GM10266 (cell line): ENCODE data around the gene HIPK1.

Source experiments
- DNase-seq: peaks from one replicate; pipeline ENCODE4 v3.0.0; 2012; ENCODE audit errors: extremely low spot score
- TF ChIP-seq, protein P1 (sequence below): IDR thresholded peaks from 2 replicates; pipeline ENCODE4 v1.5.1; 2012; ENCODE audit warnings: mild to moderate bottlenecking, low read depth; ENCODE audit not compliant: control insufficient read depth, insufficient read depth; ENCODE audit errors: missing control alignments

Gene HIPK1

DNA sequence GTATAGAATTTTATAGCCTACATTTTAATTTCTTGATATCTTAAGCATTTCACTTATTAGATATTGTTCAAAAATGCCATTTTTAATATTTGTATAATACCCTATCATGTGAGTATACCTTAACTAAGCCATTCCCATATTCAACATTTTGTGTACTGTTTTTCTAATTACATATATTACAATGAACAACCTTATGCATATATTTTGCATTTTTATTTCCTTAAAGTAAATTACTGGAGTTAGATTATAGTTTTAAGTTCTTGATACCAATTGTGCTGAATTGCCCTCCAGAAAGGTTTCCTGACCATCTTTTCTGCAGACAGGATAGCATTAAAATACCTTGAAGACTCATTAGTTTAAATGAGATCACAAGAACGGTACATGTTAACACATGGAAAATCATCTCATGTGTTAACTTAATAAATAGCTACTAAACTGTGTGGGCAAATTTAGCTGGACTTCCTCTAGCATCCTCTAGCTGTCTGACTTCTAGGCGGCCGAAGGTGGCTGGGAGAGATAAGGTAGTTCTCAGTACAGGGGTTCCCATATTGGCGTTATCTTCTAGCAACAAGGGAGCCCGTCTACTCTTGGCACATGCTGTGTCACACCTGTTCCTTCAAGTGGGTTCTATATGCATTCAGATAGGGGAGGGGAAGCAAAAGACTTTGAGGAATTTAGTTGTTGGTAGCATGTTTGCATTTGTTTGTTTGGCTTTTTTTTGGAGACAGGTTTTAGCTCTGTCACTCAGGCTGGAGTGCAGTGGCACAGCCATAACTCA is 15.0 kb upstream of the HIPK1 start:
- DNase-seq = no peak

GRCh38 chr1:113916974-113917373 is 12.2 kb upstream of the HIPK1 start:
- TF ChIP-seq, protein P1, sequence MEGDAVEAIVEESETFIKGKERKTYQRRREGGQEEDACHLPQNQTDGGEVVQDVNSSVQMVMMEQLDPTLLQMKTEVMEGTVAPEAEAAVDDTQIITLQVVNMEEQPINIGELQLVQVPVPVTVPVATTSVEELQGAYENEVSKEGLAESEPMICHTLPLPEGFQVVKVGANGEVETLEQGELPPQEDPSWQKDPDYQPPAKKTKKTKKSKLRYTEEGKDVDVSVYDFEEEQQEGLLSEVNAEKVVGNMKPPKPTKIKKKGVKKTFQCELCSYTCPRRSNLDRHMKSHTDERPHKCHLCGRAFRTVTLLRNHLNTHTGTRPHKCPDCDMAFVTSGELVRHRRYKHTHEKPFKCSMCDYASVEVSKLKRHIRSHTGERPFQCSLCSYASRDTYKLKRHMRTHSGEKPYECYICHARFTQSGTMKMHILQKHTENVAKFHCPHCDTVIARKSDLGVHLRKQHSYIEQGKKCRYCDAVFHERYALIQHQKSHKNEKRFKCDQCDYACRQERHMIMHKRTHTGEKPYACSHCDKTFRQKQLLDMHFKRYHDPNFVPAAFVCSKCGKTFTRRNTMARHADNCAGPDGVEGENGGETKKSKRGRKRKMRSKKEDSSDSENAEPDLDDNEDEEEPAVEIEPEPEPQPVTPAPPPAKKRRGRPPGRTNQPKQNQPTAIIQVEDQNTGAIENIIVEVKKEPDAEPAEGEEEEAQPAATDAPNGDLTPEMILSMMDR = no peak
- DNase-seq = no peak

More for the DNA sequence above, 15.0 kb upstream of the HIPK1 start:
- TF ChIP-seq, protein P1 = no peak

DNA sequence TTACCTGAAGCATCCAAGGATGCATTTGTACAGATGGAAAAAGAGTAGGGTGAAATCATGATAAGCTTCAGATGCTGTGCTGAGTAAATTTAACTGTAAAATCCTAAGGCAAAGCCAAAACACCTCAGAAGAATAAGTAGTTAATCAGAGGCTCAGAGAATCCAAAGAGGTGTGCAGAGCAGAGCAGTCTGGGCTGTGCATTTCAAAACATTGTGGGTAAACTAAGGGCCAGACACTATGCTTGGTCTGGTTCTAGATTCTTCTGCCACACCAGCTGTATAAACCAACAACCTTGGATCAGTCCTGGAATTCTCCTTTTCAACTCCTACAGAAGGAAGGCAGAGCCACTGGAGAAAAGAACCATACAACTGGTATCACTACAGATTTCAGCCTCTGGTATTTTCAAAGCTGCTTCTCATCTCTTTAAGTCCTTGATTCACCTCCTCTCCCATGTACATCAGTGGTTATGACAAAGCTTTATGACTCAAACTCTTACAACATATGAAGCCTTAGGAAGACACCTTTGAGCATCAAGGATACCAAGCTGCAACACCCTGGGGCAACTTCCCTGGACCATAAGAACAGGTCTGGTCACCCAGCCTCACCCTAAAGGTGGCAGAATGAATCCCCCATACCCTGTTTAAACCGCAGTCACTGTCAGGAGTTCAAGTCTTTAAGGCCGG is 11.6 kb upstream of the HIPK1 start:
- DNase-seq = no peak
- TF ChIP-seq, protein P1 = no peak

DNA sequence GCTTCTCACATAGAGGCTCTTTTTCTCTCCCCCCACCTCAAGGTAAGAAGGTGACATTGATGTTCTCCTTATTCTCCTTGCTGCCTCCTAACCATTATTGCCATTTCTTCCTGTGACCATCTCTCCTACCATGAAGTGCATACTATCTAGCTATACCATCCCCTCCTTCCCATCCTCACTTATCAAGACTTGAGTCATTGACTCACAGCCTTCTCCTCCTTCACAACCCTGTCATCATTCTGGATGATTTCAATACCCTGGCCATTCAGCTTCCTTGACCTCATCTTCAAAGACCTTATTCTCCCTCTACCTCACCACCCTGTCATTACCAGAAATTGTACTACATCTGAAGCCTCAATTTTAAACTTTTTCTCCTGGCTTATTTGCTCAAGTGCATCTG is 10.9 kb upstream of the HIPK1 start:
- DNase-seq = no peak
- TF ChIP-seq, protein P1 = no peak

DNA sequence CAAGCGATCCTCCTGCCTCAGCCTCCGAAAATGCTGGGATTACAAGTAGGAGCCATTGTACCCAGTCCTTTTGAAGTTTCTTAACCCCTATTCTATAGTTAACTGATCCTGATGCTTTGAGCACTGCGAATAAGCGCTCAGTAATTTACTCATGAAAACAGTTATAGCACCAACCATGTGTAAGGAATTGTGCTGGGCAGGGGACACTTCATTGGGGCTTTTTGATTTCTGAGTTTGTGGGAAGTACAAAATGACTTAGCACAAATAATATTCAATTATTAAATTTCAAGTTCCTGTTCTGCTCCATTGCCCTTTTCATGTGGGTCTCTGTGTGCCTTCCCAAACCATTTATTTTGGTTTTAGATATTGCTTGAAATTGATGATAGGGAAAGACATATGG is 6.2 kb upstream of the HIPK1 start:
- DNase-seq = no peak
- TF ChIP-seq, protein P1 = no peak

- DNase-seq = no peak
- TF ChIP-seq, protein P1 = no peak
Measured at GRCh38 chr1:113924473-113924872, 4.7 kb upstream of the HIPK1 start.

DNA sequence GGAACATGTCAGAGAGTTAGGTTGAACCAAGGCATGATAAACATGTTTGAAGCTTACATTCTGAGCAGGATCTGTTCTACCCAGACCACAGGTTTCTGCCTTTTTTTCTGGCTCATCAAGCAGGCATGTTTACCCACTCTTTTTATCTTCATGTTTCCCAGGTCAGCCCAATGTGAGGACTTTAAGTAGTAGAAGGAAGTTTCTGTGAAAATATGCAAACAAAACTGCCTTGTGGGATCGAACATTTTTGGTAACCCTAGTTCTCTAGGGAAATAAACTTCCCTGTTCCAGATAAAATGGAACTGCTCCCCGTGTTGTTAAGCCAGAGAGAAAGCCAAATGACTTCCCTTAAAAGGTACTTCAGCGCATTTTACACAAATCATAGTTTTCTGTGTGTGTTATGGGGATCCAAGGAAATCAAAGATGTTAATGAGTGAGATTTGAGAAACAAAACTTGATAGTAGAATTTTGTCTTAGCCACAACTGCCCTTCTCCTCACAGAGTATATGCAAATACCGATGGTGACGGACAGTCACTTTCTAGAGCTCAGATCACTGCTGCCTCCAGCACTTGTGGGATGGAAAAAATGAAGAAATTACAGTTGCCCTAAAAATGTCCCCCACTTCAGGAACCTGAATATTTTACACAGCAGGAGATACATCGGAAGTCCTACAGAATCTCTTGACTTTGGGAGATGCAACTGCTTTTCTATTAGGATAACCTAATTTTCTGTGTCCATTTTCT is 765 bp upstream of the HIPK1 start:
- TF ChIP-seq, protein P1 = no peak
- DNase-seq = peak; percentile 56
